GM18909 (cell line): ENCODE data around the gene SDCCAG8.

ENCODE experiments used
- ATAC-seq: cut with Tn5 transposase; IDR thresholded peaks from one replicate; pipeline ENCODE4 v1.9.1; 2021; ENCODE audit warnings: mild to moderate bottlenecking; ENCODE audit not compliant: unreplicated experiment, poor library complexity

The SDCCAG8 gene

DNA sequence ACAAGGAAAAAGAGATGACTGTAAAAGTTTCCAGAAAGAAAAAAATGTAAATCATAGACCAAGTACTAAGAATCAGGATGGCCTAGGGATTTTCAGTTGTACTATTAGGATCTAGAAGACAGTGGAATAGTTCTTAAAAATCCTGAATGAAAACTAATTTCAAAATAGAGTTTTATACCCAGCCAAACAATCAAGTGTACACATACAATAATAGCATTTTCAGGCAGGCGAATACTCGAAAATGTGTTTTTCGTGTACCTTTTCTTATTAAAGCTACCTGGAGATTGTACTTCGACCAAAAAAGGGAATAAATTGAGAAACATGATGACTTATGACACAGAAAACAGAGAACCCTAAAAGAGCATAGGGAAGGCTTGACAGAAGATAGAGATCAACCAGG lies 118.6 kb downstream of the SDCCAG8 start:
- no peak for ATAC-seq

DNA sequence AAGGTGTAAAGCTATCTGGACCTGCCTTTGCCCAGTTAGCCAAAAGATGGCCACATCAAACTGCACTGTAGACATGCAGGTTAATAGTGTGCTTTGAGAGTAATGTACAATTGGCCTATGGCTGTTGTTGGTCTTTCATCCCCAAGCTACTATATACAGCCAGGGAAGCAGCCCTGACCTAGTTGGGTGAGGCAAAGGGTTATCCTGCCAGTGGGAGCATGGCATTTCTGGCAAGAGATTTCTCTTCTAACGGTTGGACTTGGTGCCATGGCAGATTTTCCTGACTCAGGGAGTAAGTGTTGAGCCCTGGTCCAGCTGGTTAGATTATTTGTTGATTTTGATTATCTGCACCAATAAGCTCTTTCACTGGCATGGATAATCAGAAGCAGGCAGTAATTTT lies 119.8 kb downstream of the SDCCAG8 start:
- ATAC-seq = no peak

DNA sequence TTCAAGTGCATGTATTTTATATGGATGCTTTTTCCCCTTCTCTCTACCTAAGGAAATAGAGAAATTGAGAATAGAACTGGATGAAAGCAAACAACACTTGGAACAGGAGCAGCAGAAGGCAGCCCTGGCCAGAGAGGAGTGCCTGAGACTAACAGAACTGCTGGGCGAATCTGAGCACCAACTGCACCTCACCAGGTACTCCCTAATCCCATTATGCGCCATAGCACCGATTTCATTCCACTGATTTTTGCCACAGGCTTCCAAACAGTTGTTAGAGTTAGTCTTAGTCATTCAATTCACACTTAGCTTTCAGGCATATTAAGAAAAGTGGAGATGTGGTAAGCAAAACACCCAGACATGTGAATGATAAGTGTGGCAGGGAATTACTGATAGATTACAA lies 122.8 kb downstream of the SDCCAG8 start:
- ATAC-seq = no peak

DNA sequence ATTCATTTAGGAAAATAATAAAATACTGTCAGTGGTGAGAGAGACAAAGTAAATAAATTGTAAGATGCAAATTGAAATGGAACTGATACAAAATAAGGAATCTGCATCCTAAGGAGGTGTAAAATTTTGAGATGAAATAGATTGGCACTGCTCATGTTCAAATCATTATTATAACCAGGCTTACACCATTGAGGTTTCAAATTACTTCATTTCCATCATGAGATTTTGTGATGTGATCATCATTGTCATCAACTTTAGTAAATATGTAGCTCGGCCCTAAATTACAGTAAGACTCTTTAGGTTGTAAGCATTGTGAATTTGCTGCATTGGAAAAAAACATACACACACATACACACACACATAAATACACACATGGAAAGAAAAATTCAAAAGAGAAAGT lies 123.4 kb downstream of the SDCCAG8 start:
- ATAC-seq = no peak

DNA sequence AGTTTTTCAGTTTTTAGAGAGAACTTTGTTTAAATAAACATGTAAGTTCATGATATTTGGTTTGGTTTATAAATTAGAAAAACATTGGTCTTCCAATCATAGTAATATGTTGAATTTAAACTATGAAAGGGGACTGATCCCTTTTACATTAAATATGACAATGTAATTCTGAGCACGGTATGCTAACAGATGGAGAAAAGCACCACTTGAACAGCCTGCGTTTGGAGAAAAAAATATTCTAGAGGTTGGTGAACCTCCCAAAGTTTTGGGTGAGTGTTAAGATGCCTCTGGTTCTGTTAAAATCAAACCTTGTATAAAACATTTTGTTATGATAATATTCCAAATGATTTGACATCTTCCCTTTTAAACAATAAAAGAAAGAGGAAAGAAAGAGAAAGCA lies 123.9 kb downstream of the SDCCAG8 start:
- ATAC-seq = no peak

DNA sequence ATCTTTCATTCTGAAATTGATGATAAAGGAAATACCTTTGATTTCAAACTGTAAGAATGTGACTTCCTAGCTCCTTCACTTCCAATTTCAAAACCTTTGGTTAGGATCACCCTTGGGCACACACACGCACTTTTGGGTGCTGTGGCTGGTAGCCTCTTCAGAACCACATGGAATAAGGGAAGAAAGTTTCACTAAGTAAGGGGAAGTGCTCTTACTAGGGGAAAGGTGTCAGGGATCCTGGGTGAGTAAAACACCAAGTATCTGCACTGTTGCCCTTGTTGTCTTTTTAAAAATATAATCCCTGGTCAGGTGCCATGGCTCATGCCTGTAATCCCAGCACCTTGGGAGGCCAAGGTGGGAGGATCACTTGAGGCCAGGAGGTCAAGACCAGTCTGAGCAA lies 132.4 kb downstream of the SDCCAG8 start:
- ATAC-seq = no peak

DNA sequence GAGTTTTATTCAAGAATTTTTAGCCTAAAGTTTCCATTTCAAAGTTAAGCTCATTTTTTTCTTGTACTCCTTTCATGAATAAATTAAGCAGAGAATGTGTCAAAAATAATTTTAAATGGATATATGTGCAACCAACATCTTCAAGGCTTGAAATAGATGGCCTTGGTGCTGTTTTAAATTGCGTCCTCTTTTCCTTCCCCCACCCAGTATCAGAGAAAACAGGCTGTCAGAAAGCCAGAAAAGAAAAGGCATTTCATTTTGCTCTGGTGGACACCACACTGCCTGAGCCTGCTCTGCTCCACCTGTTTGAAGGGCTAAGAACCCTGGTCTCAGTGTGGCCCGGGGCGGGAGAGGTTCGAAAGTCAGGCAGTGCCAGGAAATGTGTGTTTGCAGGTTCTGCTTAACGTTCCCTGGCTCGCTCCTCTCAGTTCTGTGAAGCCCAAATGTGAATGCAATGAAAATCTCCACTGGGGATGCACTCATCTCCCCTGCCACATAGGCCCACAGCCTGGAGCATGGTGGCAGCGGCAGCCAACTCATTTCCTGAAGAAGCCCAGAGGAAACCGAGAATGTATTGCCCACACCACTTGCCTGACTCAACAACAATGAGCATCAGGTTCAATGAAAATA lies 134.4 kb downstream of the SDCCAG8 start:
- no peak for ATAC-seq

DNA sequence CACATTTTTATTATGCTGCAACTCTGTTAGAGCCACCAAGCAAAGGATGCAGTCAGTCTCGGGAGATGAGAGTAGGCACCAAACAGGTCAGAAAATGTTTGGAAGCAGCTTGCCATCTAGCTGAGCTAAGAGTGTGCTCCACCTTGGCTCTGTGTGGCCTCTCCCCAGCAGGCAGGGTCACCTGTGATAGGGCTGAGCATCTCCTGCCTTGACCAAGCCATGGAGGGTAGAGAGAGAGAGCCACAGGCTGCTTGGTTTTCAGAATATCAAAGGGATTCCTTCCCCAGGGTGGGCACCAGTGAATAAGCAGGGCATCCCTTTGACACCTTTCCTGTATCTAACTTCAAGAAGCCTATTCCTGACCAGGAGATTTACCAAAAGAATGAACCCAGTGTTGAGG lies 135.5 kb downstream of the SDCCAG8 start:
- ATAC-seq = no peak

DNA sequence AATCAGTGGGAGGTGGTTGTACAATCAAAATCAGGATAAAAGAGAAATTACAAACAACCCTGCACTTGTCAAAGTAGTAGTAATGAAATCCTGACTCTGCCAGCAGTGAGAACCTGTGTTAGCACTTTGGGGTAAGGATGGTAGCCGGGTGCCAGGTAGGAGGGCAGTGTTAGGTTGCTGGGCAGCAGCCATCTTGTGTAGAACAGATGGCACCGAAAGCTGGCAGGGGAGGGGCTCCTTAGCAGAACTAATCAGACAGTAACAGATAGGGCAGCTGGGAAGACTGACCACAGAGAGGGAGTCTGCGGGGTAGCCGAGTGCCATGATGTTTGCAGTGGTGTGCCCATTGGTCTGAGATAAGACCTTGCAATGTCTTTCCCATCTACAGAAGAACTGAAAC lies 137.3 kb downstream of the SDCCAG8 start:
- ATAC-seq = no peak

DNA sequence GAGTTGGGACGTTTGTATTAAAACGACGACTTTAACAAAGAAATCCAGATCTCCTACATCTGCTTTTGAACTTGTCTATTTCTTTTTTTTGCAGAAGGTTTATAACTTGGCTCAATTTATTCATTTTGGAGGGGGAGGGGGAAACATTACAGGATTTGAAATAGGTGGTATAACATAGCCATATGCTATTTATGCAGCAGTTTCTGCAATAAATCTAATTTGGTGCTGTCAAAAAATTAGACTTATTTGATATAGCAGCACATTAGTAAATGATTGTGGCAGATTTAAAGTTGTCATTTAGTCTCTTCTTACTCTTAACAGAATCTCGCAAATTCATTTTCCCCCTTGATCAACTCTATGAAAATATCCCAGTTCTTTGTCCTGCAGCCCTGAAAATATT lies 138.2 kb downstream of the SDCCAG8 start:
- no peak for ATAC-seq

DNA sequence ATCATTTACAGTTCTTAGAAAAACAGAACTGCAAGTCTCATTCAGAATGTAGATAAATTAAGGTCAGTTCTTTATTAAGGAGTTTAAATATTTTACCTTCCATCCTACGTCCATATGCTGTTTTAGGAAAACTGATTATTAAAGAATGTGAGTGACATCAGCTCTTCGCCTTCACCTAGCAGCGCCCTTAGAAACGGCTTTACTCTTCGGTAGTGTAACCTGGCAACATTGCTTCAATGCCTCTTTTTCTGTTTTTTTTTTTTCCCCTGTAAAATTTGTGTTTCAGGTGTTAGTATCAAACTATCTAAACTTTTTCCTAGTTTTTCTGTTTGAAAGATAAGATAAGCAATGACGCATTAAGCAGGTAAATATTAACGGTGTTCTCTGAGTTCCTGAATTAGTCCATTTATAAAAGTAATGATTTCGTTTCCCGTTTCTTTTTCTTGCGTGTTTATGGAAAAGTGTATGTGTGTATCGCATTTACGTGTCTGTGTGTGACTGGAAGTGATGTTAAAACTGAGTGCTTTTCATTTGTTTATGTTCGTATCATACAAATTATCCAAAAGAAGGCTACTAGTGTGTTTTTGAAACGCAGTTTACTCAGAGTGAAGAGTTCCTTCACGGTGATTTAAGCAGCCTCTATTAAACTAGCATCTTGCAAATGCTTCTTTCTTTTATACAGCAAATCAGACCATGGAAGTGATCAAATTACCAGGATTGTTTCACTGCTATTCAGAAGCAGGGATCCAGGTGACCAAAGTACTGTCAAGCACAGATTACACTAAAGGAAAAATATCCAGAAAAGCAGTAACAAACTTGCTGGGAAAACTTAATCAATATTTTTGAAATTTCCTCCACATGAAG lies 139.0 kb downstream of the SDCCAG8 start:
- ATAC-seq = no peak

DNA sequence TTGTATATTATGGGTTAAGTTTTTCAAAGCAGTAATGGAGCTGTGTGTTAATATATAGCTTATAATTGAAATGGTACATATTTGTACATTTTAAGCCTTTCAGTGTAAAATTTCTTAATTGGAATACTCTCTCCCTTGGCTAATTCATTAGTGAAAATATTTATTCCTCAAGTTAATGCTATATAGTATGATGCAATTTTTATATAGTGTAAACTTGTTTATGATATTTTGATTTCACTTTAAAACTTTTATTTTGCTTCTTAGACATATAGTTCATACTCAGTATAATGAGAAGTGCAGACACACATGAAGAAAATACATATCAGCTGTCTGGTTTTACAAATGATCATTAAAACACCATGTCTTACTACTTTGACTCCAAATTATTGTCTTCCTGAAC lies 140.6 kb downstream of the SDCCAG8 start:
- no peak for ATAC-seq

DNA sequence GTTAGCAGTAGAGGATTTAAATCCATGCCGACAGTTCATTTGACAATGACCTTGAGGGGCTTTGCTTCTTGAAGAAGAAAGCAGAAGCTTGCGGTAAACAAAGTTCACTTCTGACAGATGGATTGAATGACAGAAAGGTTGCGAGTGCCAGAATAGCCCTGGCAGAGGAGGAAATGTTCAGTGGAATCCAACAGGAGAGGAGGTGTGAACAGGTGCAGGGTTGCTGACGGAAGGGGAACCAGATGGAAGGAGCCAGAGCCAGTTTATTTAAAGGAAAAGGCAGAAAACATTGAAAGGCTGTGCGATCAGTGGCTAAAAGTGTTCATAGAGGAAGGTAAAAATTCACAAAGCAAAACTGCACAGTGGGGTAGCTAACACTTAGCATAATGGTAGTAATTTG lies 141.0 kb downstream of the SDCCAG8 start:
- no peak for ATAC-seq

DNA sequence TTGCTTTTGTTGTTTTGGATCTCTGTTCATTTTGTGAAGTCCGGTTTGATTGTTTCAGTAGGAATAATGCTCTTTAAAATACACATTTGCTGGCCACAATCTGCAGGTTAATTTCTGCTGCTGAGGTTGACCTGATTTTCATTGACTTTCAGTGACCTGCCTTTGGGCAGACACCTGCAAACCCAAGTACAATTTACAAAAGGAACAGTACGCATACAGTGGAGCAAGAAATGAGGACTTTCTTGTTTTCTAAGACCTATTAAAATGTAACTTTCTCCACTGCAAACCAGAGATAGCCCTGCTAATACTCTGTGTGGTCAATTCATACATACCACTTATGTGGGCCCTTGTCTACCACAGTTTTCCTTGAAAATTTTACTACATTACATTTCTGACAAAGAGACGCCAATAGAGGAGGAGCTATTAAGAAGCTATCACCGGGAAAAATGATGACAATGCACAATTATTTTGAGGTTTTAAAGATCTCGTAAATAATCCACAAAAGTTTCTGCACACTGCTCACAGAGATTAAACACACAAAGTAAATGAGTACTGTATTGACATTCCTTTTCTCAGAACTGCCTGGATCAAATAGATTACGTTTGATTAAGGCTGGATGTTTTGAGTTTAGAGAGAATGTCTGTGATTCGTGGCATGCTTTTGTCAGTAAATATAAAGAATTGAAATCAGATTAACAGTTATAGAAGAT lies 141.9 kb downstream of the SDCCAG8 start:
- ATAC-seq = no peak

DNA sequence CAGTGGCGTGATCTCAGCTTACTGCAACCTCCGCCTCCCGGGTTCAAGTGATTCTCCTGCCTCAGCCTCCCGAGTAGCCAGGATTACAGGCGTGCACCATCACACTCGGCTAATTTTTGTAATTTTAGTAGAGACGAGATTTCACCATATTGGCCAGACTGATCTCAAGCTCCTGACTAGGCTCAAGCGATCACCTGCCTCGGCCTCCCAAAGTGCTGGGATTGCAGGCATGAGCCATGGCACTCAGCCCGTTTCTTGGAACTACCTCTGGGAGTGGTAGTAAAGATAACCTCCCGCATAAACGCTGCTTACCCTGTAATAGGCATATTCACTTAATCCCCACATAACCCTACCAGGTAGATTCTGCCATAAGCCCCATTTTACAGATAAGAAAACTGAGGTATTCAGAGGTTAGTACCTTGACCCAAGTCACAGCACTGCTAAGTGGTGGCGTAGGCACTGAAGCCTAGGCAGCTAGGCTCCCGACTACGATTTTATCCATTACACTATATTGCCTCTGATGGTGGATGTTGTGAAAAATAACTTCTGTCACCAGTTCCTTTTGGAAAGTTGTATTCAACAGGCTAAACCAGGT lies 143.8 kb downstream of the SDCCAG8 start:
- no peak for ATAC-seq

DNA sequence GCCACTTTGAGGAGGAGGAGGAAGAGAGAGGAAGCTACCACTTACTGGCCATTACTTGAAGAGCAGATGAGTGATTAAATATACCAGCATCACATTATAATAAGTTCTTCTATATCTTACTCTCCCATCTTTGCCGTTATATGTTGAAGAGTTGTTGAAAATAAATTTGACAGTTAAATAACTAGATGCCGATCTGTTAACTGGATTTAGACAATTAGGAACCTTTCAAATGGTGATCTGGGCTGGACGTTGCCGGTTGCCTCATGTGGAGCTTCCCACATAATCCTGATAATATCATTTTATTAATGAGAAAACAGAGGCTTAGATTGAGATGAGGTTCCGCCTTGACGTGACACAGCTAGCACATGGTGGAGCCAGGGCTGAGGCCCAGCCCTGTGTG lies 147.0 kb downstream of the SDCCAG8 start:
- ATAC-seq = no peak

DNA sequence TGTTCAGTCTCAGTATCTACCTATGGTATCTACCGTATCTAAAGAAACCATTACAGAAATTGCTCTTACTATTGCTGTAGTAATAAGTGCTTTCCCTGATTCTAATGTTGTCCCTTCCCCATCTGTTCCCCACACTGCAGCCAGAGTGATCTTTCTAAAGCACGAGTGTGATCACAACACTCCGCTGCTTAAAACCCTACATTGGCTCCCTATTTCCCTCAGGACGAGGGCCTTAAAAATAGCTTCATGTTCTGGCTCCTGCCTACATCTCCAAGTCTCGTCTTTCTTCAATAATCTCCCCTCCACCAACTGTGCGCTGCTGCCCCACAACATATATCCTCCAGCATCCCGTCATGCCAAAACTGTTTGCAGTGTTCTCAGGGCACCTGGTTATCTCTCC lies 150.6 kb downstream of the SDCCAG8 start:
- no peak for ATAC-seq

DNA sequence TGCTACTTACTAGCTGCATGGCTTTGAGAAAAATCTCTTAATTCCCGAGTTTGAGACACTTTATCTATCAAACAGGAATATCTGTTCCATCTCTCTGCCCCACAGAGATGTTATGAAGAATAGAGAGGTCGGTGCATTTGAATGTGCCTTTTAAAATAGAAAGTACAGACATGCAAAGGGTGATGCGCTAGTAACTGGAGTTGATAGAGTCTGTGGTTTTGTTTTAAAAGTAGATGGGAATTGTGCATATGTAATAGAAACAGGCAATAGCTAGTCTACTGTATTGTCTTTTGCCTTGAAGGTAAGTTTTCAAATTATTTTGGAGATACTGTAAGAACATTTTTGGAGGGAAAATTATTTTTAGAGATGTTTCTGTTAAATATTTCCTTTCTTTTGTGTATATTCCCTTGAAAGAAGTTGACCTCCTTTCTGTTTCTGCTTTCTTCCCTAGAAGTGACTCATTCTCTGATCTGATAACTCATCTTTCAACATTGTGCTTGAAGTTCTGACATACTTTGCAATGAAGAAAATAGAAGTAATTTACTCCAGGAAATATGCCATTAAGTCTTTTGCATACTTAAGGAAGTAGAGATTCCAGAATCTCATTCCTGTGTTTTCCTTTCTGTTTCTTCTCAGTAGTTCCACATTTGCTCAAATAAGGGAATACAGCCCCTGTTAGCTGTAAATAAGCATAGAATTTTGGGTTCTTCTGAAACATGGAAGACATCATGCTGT lies 151.6 kb downstream of the SDCCAG8 start:
- ATAC-seq = no peak

DNA sequence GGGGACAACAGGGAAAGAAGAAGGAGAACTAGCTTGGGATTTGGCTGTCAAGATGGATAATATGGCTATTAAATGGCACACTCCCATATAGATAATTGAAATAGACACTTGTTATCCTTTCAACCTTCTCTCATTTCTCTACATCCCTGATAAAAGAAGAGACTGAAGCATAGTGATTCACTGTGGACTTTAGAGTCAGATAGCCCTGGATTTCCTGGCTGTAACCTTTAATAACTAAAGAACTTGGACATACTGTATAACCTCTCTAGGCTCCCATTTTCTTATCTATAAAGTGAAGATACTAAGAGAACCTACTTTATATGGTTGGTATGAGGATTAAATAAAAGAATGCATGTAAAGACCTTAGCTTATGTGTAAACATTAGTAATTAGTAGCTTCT lies 152.6 kb downstream of the SDCCAG8 start:
- ATAC-seq = no peak

DNA sequence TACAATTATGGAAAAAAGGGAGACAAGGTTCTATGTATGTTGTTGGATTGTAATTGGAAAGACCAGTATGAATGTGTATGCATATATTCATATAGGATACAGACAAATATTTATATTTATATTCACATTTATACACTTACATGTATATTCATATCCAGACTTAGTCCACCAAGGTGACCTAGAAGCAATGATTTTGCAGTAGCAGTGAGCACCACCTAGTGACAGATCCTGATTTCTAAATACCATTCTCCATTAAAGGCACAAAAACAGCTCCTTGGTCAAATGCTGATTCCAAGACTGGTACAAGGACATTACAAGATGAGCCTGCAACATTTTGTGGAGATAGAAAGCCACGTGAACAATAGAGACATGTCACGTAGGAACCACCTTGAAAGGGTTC lies 153.4 kb downstream of the SDCCAG8 start:
- no peak for ATAC-seq
